ENCODE results near the gene USP50.

USP50 gene

GRCh38 chr15:50476143-50476542 lies 70.3 kb downstream of the USP50 start:
- TF ChIP-seq ZNF70 (CRISPR knock-in tag; IDR thresholded peaks at IDR 0.05) = no peak
- no peak for TF ChIP-seq TOX (CRISPR knock-in tag; IDR thresholded peaks at IDR 0.05; ENCODE audit: borderline replicate concordance)
- no peak for ATAC-seq

- ATAC-seq = no peak
- no peak for TF ChIP-seq ZNF8 (CRISPR knock-in tag; IDR thresholded peaks at IDR 0.05)
- TF ChIP-seq, protein P1, sequence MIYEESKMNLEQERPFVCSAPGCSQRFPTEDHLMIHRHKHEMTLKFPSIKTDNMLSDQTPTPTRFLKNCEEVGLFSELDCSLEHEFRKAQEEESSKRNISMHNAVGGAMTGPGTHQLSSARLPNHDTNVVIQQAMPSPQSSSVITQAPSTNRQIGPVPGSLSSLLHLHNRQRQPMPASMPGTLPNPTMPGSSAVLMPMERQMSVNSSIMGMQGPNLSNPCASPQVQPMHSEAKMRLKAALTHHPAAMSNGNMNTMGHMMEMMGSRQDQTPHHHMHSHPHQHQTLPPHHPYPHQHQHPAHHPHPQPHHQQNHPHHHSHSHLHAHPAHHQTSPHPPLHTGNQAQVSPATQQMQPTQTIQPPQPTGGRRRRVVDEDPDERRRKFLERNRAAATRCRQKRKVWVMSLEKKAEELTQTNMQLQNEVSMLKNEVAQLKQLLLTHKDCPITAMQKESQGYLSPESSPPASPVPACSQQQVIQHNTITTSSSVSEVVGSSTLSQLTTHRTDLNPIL (CRISPR knock-in tag; IDR thresholded peaks at IDR 0.05; ENCODE audit: low read depth) = no peak
- TF ChIP-seq, protein P2, sequence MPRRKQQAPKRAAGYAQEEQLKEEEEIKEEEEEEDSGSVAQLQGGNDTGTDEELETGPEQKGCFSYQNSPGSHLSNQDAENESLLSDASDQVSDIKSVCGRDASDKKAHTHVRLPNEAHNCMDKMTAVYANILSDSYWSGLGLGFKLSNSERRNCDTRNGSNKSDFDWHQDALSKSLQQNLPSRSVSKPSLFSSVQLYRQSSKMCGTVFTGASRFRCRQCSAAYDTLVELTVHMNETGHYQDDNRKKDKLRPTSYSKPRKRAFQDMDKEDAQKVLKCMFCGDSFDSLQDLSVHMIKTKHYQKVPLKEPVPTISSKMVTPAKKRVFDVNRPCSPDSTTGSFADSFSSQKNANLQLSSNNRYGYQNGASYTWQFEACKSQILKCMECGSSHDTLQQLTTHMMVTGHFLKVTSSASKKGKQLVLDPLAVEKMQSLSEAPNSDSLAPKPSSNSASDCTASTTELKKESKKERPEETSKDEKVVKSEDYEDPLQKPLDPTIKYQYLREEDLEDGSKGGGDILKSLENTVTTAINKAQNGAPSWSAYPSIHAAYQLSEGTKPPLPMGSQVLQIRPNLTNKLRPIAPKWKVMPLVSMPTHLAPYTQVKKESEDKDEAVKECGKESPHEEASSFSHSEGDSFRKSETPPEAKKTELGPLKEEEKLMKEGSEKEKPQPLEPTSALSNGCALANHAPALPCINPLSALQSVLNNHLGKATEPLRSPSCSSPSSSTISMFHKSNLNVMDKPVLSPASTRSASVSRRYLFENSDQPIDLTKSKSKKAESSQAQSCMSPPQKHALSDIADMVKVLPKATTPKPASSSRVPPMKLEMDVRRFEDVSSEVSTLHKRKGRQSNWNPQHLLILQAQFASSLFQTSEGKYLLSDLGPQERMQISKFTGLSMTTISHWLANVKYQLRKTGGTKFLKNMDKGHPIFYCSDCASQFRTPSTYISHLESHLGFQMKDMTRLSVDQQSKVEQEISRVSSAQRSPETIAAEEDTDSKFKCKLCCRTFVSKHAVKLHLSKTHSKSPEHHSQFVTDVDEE (CRISPR knock-in tag; IDR thresholded peaks at IDR 0.05) = no peak
- no peak for TF ChIP-seq CSDC2 (CRISPR knock-in tag; IDR thresholded peaks at IDR 0.05)
These were observed 75.4 kb downstream of the USP50 start for GRCh38 chr15:50471072-50471471.

DNA sequence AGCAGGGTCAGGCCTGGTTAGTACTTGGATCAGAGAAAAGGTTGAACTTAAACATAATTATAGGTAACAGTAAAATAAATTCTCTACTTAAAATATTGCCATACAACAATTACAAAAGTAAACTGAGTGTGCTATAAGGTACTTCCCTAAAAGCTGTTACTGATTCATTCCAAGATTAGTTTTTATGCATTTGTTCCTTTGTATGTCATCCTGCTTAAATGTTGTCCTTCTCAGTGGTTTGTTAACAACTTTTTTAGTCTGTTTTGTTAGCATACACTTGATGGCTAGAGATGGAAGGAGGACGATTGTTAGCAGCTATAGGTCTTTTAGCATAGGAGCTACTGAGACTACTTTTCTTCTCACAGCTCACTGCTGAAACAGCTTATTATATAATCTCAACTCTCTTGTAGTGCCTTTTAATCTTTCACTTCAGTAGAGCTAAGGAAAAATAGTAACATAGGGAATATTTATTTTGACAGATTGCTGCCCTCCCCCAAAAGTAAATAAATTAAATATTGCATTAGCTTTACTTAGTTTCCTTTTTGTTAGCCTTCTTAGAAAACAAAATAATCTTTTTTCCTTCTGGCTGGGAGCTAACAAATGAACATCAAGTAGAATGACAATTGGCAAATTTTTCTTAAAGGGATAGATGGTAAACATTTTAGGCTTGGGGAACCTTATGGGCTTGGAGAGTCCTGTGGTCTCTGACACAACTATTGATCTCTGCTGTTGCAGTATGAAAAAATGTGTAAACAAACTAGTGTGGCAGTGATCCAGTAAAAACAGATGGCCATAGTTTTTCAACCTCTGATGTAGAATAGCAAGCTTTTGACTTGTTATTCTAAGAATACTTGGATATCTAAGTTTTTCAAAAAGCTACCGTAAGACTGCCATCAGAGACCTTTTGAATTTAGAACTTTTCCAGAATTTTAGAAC lies 82.8 kb downstream of the USP50 start:
- no peak for ATAC-seq

More for the DNA sequence above, 82.8 kb downstream of the USP50 start:
- TF ChIP-seq PPARA (CRISPR knock-in tag; IDR thresholded peaks at IDR 0.05; ENCODE audit: borderline replicate concordance) (no peak), ZC3H10 (CRISPR knock-in tag; IDR thresholded peaks at IDR 0.05) (no peak), CSDC2 (CRISPR knock-in tag; IDR thresholded peaks at IDR 0.05) (no peak), ESRRG (CRISPR knock-in tag; IDR thresholded peaks at IDR 0.05) (no peak), PATZ1 (CRISPR knock-in tag; IDR thresholded peaks at IDR 0.05; ENCODE audit: borderline replicate concordance) (no peak), ZFP3 (CRISPR knock-in tag; IDR thresholded peaks at IDR 0.05) (no peak), ARNTL (CRISPR knock-in tag; IDR thresholded peaks at IDR 0.05; ENCODE audit: borderline replicate concordance, low read depth) (no peak), BACH2 (CRISPR knock-in tag; IDR thresholded peaks at IDR 0.05; ENCODE audit: borderline replicate concordance) (no peak), ISL1 (CRISPR knock-in tag; IDR thresholded peaks at IDR 0.05) (no peak), TOX (CRISPR knock-in tag; IDR thresholded peaks at IDR 0.05; ENCODE audit: borderline replicate concordance) (no peak), CSRNP3 (CRISPR knock-in tag; IDR thresholded peaks at IDR 0.05) (no peak), GLIS3 (CRISPR knock-in tag; IDR thresholded peaks at IDR 0.05) (no peak), OSR1 (CRISPR knock-in tag; IDR thresholded peaks at IDR 0.05) (no peak), ZNF565 (CRISPR knock-in tag; conservative IDR thresholded peaks at IDR 0.05; ENCODE audit: low read depth) (no peak), ZFP30 (CRISPR knock-in tag; IDR thresholded peaks at IDR 0.05) (no peak), RARB (CRISPR knock-in tag; IDR thresholded peaks at IDR 0.05) (no peak)
- TF ChIP-seq, protein P3, sequence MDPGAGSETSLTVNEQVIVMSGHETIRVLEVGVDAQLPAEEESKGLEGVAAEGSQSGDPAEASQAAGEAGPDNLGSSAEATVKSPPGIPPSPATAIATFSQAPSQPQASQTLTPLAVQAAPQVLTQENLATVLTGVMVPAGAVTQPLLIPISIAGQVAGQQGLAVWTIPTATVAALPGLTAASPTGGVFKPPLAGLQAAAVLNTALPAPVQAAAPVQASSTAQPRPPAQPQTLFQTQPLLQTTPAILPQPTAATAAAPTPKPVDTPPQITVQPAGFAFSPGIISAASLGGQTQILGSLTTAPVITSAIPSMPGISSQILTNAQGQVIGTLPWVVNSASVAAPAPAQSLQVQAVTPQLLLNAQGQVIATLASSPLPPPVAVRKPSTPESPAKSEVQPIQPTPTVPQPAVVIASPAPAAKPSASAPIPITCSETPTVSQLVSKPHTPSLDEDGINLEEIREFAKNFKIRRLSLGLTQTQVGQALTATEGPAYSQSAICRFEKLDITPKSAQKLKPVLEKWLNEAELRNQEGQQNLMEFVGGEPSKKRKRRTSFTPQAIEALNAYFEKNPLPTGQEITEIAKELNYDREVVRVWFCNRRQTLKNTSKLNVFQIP (CRISPR knock-in tag; IDR thresholded peaks at IDR 0.05; ENCODE audit: borderline replicate concordance, low read depth) = no peak
- TF ChIP-seq, protein P1 (CRISPR knock-in tag; IDR thresholded peaks at IDR 0.05; ENCODE audit: low read depth) = no peak
- TF ChIP-seq, protein P2 (CRISPR knock-in tag; IDR thresholded peaks at IDR 0.05) = no peak
